K562 (cell line): ENCODE data around the gene ADRB2. TPM values are rescaled to one million over a fixed set of nuclear protein-coding genes. Genes with fewer than 3 reads are reported as not detected.

Experiments used
- ATAC-seq: fragments of 200-7000 bp; cut with Tn5 transposase; 3 replicates; pipeline ENCODE4 v1.9.1; 2020; ENCODE audit warnings: moderate library complexity
- BruUV-seq: library from RNA; stranded (reverse); fragments of 400-500 nt; replicated peaks from 2 replicates; lab custom pipeline; 2021; lab: Mats Ljungman, UMichigan
- CTCF ChIA-PET: fragments of 300-600 bp; formaldehyde crosslinking; extraction: SDS; loops from one replicate; lab custom pipeline; 2021; ENCODE audit warnings: low intra/inter-chr PET ratio; lab: Yijun Ruan, JAX
- POLR2A ChIA-PET: fragments of 300-600, 350-650 bp; sonication (Branson Sonifier 250); formaldehyde crosslinking; extraction: SDS; loops from one replicate; lab custom pipeline; 2021; ENCODE audit warnings: antibody characterized with exemption, inconsistent platforms; lab: Yijun Ruan, JAX
- DNase-seq, 4 experiments: peaks; one replicate each; pipeline versions ENCODE4 v3.0.0 to v3.0.0-alpha.2; 2011 to 2018; ENCODE audit warnings: low spot score in 3 of 4, mixed read lengths in 3 of 4; ENCODE audit errors: extremely low read depth in 1 of 4
- FAIRE-seq: peaks from 2 replicates; lab custom pipeline; 2011; peaks lifted over from hg19 to GRCh38; lab: Jason Lieb, UNC
- H2AFZ ChIP-seq: 2 replicates; pipeline ENCODE4 v1.6.0; 2011; ENCODE audit warnings: low read depth, low read length, control low read depth, inconsistent platforms
- H3K27ac ChIP-seq: fragments of 200-600 bp; 3 replicates; pipeline ENCODE4 v1.8.0; 2011; ENCODE audit warnings: low read depth, mild to moderate bottlenecking, control low read depth, inconsistent platforms, low read length, moderate library complexity, mixed read lengths; ENCODE audit errors: extremely low read depth
- H3K27me3 ChIP-seq, 2 experiments: fragments of 300-600 bp in 1 of 2; 2 replicates in 1 of 2; 3 replicates in 1 of 2; pipeline versions ENCODE4 v1.6.0 to v1.8.0; 2011; ENCODE audit warnings: inconsistent platforms in 2 of 2, low read length in 2 of 2, mild to moderate bottlenecking in 1 of 2, mixed read lengths in 1 of 2, moderate library complexity in 1 of 2; ENCODE audit not compliant: control insufficient read depth in 2 of 2, insufficient read depth in 2 of 2
- H3K36me3 ChIP-seq: fragments of 300-600 bp; 3 replicates; pipeline ENCODE4 v1.8.0; 2011; ENCODE audit warnings: mild to moderate bottlenecking, low read length, inconsistent platforms; ENCODE audit not compliant: control insufficient read depth, insufficient read depth
- H3K4me1 ChIP-seq, 2 experiments: fragments of 200-600 bp in 1 of 2; replicated peaks in 1 of 2; 2 replicates in 1 of 2; 3 replicates in 1 of 2; pipeline versions ENCODE4 v1.5.1 to v1.8.0; 2011; ENCODE audit warnings: inconsistent platforms in 2 of 2, low read length in 2 of 2, mild to moderate bottlenecking in 1 of 2, mixed read lengths in 1 of 2, moderate library complexity in 1 of 2; ENCODE audit not compliant: control insufficient read depth in 2 of 2, insufficient read depth in 2 of 2
- H3K4me2 ChIP-seq: 2 replicates; pipeline ENCODE4 v1.6.1; 2011; ENCODE audit warnings: low read length, control low read depth, inconsistent platforms, mixed read lengths; ENCODE audit not compliant: insufficient read depth
- H3K4me3 ChIP-seq: fragments of 200-600 bp; sonication (generic), shearing (Covaris generic); 2 replicates; pipeline ENCODE4 v1.5.1; 2016; ENCODE audit warnings: control low read depth, inconsistent platforms
- H3K79me2 ChIP-seq: fragments of 200-600 bp; 3 replicates; pipeline ENCODE4 v1.8.0; 2011; ENCODE audit warnings: low read length, inconsistent platforms; ENCODE audit not compliant: control insufficient read depth, insufficient read depth
- H3K9ac ChIP-seq, 2 experiments: 2 replicates each; pipeline versions ENCODE4 v1.6.0 to v1.6.1; 2011; ENCODE audit warnings: low read depth in 2 of 2, low read length in 2 of 2, control low read depth in 1 of 2, inconsistent platforms in 1 of 2, mild to moderate bottlenecking in 1 of 2, mixed read lengths in 1 of 2; ENCODE audit not compliant: insufficient read depth in 1 of 2
- H3K9me1 ChIP-seq: one replicate; pipeline ENCODE4 v1.6.0; 2011; ENCODE audit warnings: inconsistent platforms, mild to moderate bottlenecking, low read length, moderate library complexity; ENCODE audit not compliant: control insufficient read depth, insufficient read depth
- H3K9me3 ChIP-seq: replicated peaks from 2 replicates; pipeline ENCODE4 v1.5.1; 2011; ENCODE audit warnings: low read depth, low read length, inconsistent platforms; ENCODE audit not compliant: control insufficient read depth, insufficient read depth
- H4K20me1 ChIP-seq: replicated peaks from 2 replicates; pipeline ENCODE4 v1.6.1; 2011; ENCODE audit warnings: low read length, inconsistent platforms, mixed read lengths; ENCODE audit not compliant: control insufficient read depth, insufficient read depth
- ADNP ChIP-seq: fragments of 200-800 bp; sonication (Bioruptor generic); IDR thresholded peaks from 2 replicates; pipeline ENCODE4 v1.6.1; 2016; ENCODE audit warnings: missing genetic modification characterization, missing compliant biosample characterization
- BHLHE40 ChIP-seq: IDR thresholded peaks from 2 replicates; pipeline ENCODE4 v1.6.1; 2011; ENCODE audit warnings: low read length, improper control_type of control experiment
- CEBPG ChIP-seq, 3 experiments: fragments of 200-800 bp in 1 of 3; sonication (Bioruptor generic) in 1 of 3; sonication (generic) in 1 of 3; formaldehyde crosslinking in 1 of 3; IDR thresholded peaks in 2 of 3; conservative IDR thresholded peaks in 1 of 3; 2 replicates each; pipeline versions ENCODE4 v1.6.1 to v1.8.0; 2016 to 2022; ENCODE audit warnings: missing compliant biosample characterization in 2 of 3, missing genetic modification characterization in 2 of 3, mild to moderate bottlenecking in 1 of 3, missing genetic modification reagents in 1 of 3
- HMG20B ChIP-seq: fragments of 250-450 bp; sonication (Bioruptor Pico); IDR thresholded peaks from 2 replicates; pipeline ENCODE4 v1.5.0; 2021; ENCODE audit warnings: mild to moderate bottlenecking
- KDM5B ChIP-seq: fragments of 200-600 bp; sonication (generic); IDR thresholded peaks from 2 replicates; pipeline ENCODE4 v1.6.1; 2012; ENCODE audit warnings: low read depth, mild to moderate bottlenecking, moderate library complexity, low read length, control low read depth, inconsistent platforms; ENCODE audit not compliant: insufficient replicate concordance
- MBD2 ChIP-seq: sonication (generic); IDR thresholded peaks from 2 replicates; pipeline ENCODE4 v1.6.1; 2016; ENCODE audit warnings: low read depth, borderline replicate concordance
- NEUROD1 ChIP-seq: fragments of 150-350 bp; IDR thresholded peaks from 2 replicates; pipeline ENCODE4 v1.6.1; 2014; ENCODE audit warnings: borderline replicate concordance, low read length, low read depth; ENCODE audit not compliant: partially characterized antibody
- NFYB ChIP-seq: IDR thresholded peaks from 2 replicates; pipeline ENCODE4 v1.6.1; 2011; ENCODE audit warnings: mild to moderate bottlenecking, moderate library complexity; ENCODE audit not compliant: insufficient read length; ENCODE audit errors: extremely low read depth
- SIN3A ChIP-seq, 2 experiments: fragments of 150-350 bp in 1 of 2; IDR thresholded peaks; 2 replicates each; pipeline ENCODE4 v1.6.1; 2011 to 2016; ENCODE audit warnings: borderline replicate concordance in 2 of 2, low read depth in 2 of 2, low read length in 2 of 2, mild to moderate bottlenecking in 2 of 2, moderate library complexity in 2 of 2; ENCODE audit not compliant: control insufficient read depth in 1 of 2
- TRIM24 ChIP-seq, 2 experiments: fragments of 450-650 bp; IDR thresholded peaks; 2 replicates each; pipeline ENCODE4 v1.6.1; 2016
- ZFP36 ChIP-seq: fragments of 150-350 bp; IDR thresholded peaks from 2 replicates; pipeline ENCODE4 v1.6.1; 2018; ENCODE audit warnings: low read length, low read depth; ENCODE audit not compliant: partially characterized antibody
- ZNF133 ChIP-seq: fragments of 250-450 bp; sonication (Bioruptor Pico); IDR thresholded peaks from 2 replicates; pipeline ENCODE4 v1.4.0; 2020; ENCODE audit warnings: mild to moderate bottlenecking
- ZNF57 ChIP-seq: fragments of 450-650 bp; formaldehyde crosslinking; IDR thresholded peaks from 2 replicates; pipeline ENCODE4 v1.4.0; 2020; ENCODE audit warnings: mild to moderate bottlenecking, moderate library complexity
- ZNF583 ChIP-seq: fragments of 250-450 bp; sonication (Bioruptor Pico); IDR thresholded peaks from 2 replicates; pipeline ENCODE4 v1.4.0; 2020
- WGBS: fragments of 100-300 bp; shearing (Covaris generic); methylation state at CpG from one replicate; pipeline ENCODE4 v1.1.6; 2016; ENCODE audit warnings: low coverage, mixed read lengths; ENCODE audit not compliant: insufficient coverage; ENCODE audit errors: missing lambda C conversion rate; 5-methylcytosine and 5-hydroxymethylcytosine counted together
- in situ Hi-C: fragments of 300-500 bp; cut with MboI; formaldehyde crosslinking; loops from 4 replicates; pipeline ENCODE4 v1.15.0; 2018; ENCODE audit warnings: inconsistent platforms, mixed read lengths
- intact Hi-C: fragments of 100-400 bp; cut with micrococcal nuclease; formaldehyde crosslinking; loops from 2 replicates; pipeline ENCODE4 v1.14.2; 2022
- polyA plus RNA-seq, 8 experiments: library from polyadenylated mRNA; depleted of rRNA in 4 of 8; stranded (reverse) in 5 of 8; unstranded in 3 of 8; fragments of >200 nt; fragmentation: Nextera tagmentation in 2 of 8; fragmentation: Illumina TruSeq in 1 of 8; extraction: Ambion mirVana in 2 of 8; extraction: Trizol in 1 of 8; gene quantifications; 2 replicates each; pipeline versions ENCODE4 v1.2.1 to v1.2.3, GENCODE V29; 2011 to 2014; ENCODE audit warnings: inconsistent platforms in 1 of 8, missing spikeins in 1 of 8
- total RNA-seq, 7 experiments: library from RNA; depleted of rRNA in 6 of 7; stranded (reverse); fragments of >200 nt in 6 of 7; fragmentation: Illumina TruSeq in 2 of 7; extraction: Trizol in 2 of 7; gene quantifications; 2 replicates each; pipeline versions ENCODE4 v1.2.1 to v1.2.3, GENCODE V29; 2011 to 2021; ENCODE audit warnings: low replicate concordance in 1 of 7
- TF ChIP-seq, protein P1 (sequence below): fragments of 200-400 bp; formaldehyde crosslinking; IDR thresholded peaks from 2 replicates; pipeline ENCODE4 v1.6.1; 2017; ENCODE audit warnings: mild to moderate bottlenecking, low read depth, low read length, moderate library complexity
- TF ChIP-seq, protein P2 (sequence below): fragments of 450-650 bp; IDR thresholded peaks from 2 replicates; pipeline ENCODE4 v1.6.1; 2016; ENCODE audit warnings: borderline replicate concordance
- TF ChIP-seq, protein P3 (sequence below): fragments of 250-450 bp; sonication (Bioruptor Pico); IDR thresholded peaks from 2 replicates; pipeline ENCODE4 v1.8.0; 2022; ENCODE audit warnings: moderate library complexity, mild to moderate bottlenecking, inconsistent platforms
- TF ChIP-seq, protein P4 (sequence below): IDR thresholded peaks from 2 replicates; pipeline ENCODE4 v1.6.1; 2011; ENCODE audit not compliant: insufficient read length; ENCODE audit errors: extremely low read depth

ADRB2 gene
- total and polyA plus RNA-seq, 9 of the 15 experiments (the other 6 are each of a cell fraction or from before 2014, with no cell fraction given) = 0.01 to 0.18 (median 0.04) TPM; not detected in 2

DNA sequence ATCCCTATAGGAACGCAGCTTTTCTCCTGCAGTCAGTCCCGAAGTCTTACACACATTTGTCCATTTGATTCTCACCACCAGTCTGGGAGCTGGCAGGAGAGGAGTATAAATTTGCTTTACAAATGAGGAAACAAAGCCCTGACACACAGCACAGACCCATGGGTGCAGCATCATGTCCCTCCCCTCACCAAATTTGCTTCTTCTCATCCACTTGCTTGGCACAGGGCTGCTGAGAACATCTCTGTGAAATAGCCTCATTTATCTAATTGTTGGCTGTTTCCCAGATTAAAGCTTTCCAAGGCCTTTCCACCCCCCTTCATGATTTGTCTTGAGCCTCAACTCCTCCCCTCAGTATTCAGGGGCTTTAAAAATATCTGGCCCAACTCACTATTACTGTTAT lies 11.3 kb upstream of the ADRB2 start:
- ATAC-seq (no peak), DNase-seq (no peak), FAIRE-seq (no peak)
- Histone ChIP-seq H3K4me3 (no peak overlapping the region), H3K36me3 (no peaks in the 10 kb centered on the region), H4K20me1 (no peaks in the 10 kb centered on the region), H3K4me1 (peaks cover 0 to 4% of the 10 kb centered on the region in 2 experiments; a peak in 2 of 5 replicates), H3K27me3 (no peaks in the 10 kb centered on the region), H3K4me2 (no peak overlapping the region), H3K27ac (no peak overlapping the region), H3K9me1 (no peaks in the 10 kb centered on the region), H3K9ac (no peak overlapping the region), H2AFZ (no peak overlapping the region), H3K9me3 (no peaks in the 10 kb centered on the region), H3K79me2 (no peaks in the 10 kb centered on the region)
- 3% methylated on average over 2 of the region's 2 CpGs for WGBS
- intact Hi-C loops (no loop called here), in situ Hi-C loops (no loop called here)
- BruUV-seq = no TSS peak
- CTCF ChIA-PET = no interaction called here
- TF ChIP-seq ZNF57 (CRISPR knock-in tag) (no peak), ZNF133 (CRISPR knock-in tag) (no peak), NFYB (no peak), KDM5B (no peak), BHLHE40 (no peak), ADNP (tag) (no peak), SIN3A (IDR thresholded peaks at IDR 0.05; ENCODE audit: borderline replicate concordance in 2 of 2, control insufficient read depth in 1 of 2, low read depth in 2 of 2, low read length in 2 of 2) (no peak), TRIM24 (IDR thresholded peaks at IDR 0.05) (no peak), NEUROD1 (no peak), HMG20B (CRISPR knock-in tag) (no peak), ZNF583 (no peak), ZFP36 (no peak), CEBPG (CRISPR knock-in tag; IDR thresholded peaks at IDR 0.05) (no peak), CEBPG (tag; conservative IDR thresholded peaks at IDR 0.05 in 1 of 2, IDR thresholded peaks at IDR 0.05 in 1 of 2) (no peak), MBD2 (no peak)
- TF ChIP-seq, protein P1, sequence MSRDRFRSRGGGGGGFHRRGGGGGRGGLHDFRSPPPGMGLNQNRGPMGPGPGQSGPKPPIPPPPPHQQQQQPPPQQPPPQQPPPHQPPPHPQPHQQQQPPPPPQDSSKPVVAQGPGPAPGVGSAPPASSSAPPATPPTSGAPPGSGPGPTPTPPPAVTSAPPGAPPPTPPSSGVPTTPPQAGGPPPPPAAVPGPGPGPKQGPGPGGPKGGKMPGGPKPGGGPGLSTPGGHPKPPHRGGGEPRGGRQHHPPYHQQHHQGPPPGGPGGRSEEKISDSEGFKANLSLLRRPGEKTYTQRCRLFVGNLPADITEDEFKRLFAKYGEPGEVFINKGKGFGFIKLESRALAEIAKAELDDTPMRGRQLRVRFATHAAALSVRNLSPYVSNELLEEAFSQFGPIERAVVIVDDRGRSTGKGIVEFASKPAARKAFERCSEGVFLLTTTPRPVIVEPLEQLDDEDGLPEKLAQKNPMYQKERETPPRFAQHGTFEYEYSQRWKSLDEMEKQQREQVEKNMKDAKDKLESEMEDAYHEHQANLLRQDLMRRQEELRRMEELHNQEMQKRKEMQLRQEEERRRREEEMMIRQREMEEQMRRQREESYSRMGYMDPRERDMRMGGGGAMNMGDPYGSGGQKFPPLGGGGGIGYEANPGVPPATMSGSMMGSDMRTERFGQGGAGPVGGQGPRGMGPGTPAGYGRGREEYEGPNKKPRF = no peak
- TF ChIP-seq, protein P2, sequence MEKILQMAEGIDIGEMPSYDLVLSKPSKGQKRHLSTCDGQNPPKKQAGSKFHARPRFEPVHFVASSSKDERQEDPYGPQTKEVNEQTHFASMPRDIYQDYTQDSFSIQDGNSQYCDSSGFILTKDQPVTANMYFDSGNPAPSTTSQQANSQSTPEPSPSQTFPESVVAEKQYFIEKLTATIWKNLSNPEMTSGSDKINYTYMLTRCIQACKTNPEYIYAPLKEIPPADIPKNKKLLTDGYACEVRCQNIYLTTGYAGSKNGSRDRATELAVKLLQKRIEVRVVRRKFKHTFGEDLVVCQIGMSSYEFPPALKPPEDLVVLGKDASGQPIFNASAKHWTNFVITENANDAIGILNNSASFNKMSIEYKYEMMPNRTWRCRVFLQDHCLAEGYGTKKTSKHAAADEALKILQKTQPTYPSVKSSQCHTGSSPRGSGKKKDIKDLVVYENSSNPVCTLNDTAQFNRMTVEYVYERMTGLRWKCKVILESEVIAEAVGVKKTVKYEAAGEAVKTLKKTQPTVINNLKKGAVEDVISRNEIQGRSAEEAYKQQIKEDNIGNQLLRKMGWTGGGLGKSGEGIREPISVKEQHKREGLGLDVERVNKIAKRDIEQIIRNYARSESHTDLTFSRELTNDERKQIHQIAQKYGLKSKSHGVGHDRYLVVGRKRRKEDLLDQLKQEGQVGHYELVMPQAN = no peak
- TF ChIP-seq, protein P3, sequence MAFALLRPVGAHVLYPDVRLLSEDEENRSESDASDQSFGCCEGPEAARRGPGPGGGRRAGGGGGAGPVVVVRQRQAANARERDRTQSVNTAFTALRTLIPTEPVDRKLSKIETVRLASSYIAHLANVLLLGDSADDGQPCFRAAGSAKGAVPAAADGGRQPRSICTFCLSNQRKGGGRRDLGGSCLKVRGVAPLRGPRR = no peak
- TF ChIP-seq, protein P4, sequence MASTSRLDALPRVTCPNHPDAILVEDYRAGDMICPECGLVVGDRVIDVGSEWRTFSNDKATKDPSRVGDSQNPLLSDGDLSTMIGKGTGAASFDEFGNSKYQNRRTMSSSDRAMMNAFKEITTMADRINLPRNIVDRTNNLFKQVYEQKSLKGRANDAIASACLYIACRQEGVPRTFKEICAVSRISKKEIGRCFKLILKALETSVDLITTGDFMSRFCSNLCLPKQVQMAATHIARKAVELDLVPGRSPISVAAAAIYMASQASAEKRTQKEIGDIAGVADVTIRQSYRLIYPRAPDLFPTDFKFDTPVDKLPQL = no peak
- POLR2A ChIA-PET = no interaction called here
